ENCODE measurements around the gene NAALADL2.

NAALADL2 gene

GRCh38 chr3:174826069-174826468 is 33.1 kb upstream of the NAALADL2 start:
- no peak for DNase-seq (ENCODE audit: extremely low read depth, low read depth)
- no peak for TF ChIP-seq CTCF (IDR thresholded peaks at IDR 0.05; ENCODE audit: low read depth, low read length)

- TF ChIP-seq CTCF (IDR thresholded peaks at IDR 0.05; ENCODE audit: low read depth, low read length): no peak
Measured at GRCh38 chr3:174844746-174845145, 14.4 kb upstream of the NAALADL2 start.

GRCh38 chr3:174846055-174846454 is 13.1 kb upstream of the NAALADL2 start:
- no peak for TF ChIP-seq CTCF (IDR thresholded peaks at IDR 0.05; ENCODE audit: low read depth, low read length)

More at GRCh38 chr3:174844746-174845145, 14.4 kb upstream of the NAALADL2 start:
- no peak for DNase-seq (ENCODE audit: extremely low read depth, low read depth)

GRCh38 chr3:174854987-174855386 is 4.1 kb upstream of the NAALADL2 start:
- no peak for TF ChIP-seq CTCF (IDR thresholded peaks at IDR 0.05; ENCODE audit: low read depth, low read length)
- no peak for DNase-seq (ENCODE audit: extremely low read depth, low read depth)

More at GRCh38 chr3:174846055-174846454, 13.1 kb upstream of the NAALADL2 start:
- no peak for DNase-seq (ENCODE audit: extremely low read depth, low read depth)

- DNase-seq (ENCODE audit: extremely low read depth, low read depth): no peak
- TF ChIP-seq CTCF (IDR thresholded peaks at IDR 0.05; ENCODE audit: low read depth, low read length): no peak
Measured at GRCh38 chr3:174857301-174857700, 1.8 kb upstream of the NAALADL2 start.

GRCh38 chr3:174858353-174858752 is 781 bp upstream of the NAALADL2 start:
- DNase-seq (ENCODE audit: extremely low read depth, low read depth): no peak
- no peak for TF ChIP-seq CTCF (IDR thresholded peaks at IDR 0.05; ENCODE audit: low read depth, low read length)

- no peak for DNase-seq (ENCODE audit: extremely low read depth, low read depth)
- no peak for TF ChIP-seq CTCF (IDR thresholded peaks at IDR 0.05; ENCODE audit: low read depth, low read length)
Measured at GRCh38 chr3:174859756-174860155, 622 bp downstream of the NAALADL2 start.
